ENCODE measurements around the gene SETBP1.

DNA sequence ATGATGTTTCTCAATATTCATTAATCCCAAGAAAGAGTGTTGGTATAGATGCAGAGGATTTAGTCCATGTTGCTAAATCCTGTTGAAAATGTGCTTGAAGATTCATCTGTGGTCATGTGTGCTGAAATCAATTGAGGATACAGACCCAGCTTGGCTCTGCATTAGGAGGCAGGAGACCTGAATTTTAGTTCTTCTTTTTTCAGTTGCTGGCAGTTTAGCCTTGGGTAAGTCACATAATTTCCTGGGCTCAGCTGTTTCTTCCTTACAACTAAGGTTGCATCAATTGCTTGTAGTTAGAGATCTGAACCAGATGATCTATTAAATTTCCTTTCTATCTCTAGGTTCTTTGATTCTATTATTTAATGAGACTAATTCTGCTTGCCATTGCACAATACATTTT is 54.4 kb downstream of the SETBP1 start:
- TF ChIP-seq ZNF274 (IDR thresholded peaks at IDR 0.05; ENCODE audit: low read depth, low read length) (no peak), YY1 (IDR thresholded peaks at IDR 0.05; ENCODE audit: insufficient read depth, insufficient read length) (no peak)
